NCI-H510A treated with DMSO at 0.1 percent for 48 hours (cell line): ENCODE measurements around the gene SGMS1.
A peak's percentile ranks its signal among the peaks of the same experiment; 100 is the strongest.
"Not testable (repeated sequence)": the region's sequence is repeated elsewhere in the genome, so short reads cannot be mapped to it uniquely, and the experiment has no call there.

Experiments
- DNase-seq: peaks from one replicate; lab custom pipeline; 2025; lab: John Stamatoyannopoulos, UW

The SGMS1 gene

DNA sequence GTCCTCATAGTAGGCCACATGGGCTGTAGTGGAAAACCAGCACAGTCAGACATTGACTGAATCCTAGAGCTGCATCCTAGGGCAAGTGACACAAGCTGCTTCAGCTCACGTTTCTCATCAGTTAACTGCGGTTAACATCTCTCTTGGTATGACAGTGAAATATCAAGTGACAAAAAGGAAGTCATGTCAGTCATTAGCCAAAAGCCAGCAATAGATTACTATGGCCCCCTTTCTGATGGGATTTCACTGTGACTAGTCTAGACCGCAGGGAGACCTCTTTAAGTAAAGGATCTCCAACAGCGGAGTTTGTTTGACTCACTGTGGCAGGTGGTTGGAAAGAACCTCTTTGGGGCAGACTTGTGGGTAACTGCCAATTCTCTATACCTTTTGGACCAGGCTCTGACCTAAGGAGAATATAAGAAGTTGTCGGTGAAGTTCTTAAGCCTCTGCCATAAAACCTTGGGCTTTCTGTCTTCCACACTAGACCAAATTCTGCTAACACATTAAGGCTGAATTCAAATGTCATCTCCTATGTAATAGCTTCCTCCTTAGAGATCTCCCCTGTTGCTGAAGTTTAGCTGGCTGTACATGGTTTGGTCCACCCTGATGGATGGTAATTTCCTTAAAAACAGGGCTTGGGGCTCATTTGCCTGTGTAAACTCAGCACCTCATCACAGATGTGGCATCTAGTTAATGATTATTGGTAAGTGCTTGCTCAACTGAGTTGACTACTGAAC lies 115.3 kb downstream of the SGMS1 start:
- DNase-seq = no peak

- no peak for DNase-seq
Measured at GRCh38 chr10:50506861-50507573, 116.7 kb downstream of the SGMS1 start.

GRCh38 chr10:50504389-50504788 lies 119.4 kb downstream of the SGMS1 start:
- DNase-seq = no peak

DNA sequence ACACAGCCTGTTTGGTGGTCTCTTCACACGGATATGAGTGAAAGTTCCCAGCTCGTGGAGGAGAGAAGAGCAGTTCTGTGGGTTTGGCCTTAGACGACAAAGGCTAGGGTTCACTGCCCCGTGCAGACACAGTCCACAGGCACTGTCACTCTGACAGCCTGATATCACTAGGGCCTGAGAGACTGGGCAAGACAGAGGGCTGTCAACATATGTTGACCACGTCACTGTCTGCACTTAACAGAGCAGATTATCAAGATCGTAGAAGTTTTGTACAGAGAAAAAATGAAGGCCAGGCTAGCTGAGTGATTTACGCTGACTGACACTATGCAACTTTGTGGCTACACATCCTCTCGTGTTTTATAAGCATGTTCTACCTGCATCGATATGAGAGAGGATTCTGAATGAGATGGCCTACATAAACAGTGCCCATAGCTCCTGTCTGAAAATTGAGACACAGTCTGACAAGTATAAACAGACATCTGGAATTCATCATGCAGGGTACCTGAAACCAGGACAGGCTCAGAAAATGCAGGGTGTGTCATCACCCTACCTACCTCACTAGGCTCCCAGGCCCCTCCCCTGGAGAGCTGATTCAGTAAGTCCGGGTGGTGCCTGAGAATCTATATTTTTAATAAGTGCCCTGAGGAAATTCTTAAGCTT lies 120.0 kb downstream of the SGMS1 start:
- DNase-seq = no peak

GRCh38 chr10:50503156-50503555 lies 120.6 kb downstream of the SGMS1 start:
- not testable (repeated sequence) for DNase-seq

- peak; percentile 2 for DNase-seq
Measured at GRCh38 chr10:50501924-50502452, 121.8 kb downstream of the SGMS1 start.

GRCh38 chr10:50501478-50501877 lies 122.3 kb downstream of the SGMS1 start:
- no peak for DNase-seq

DNA sequence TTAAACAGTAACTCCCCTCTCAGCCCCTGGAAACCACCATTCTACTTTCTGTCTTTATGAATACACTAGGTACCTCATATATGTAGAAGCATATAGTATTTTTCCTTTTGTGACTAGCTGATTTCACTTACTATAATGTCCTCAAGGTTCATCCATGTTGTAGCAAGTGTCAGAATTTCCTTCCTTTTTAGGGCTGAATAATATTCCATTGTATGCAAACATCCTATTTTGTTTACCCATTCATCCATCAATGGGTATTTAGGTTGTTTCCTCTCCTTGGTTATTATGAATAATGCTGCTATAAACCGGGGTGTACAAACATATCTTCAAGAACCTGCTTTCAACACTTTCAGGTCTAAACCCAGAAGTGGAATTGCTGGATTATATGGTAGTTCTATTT lies 125.3 kb downstream of the SGMS1 start:
- no peak for DNase-seq

- DNase-seq = no peak
Measured at GRCh38 chr10:50497758-50498157, 126.0 kb downstream of the SGMS1 start.

GRCh38 chr10:50496228-50496627 lies 127.5 kb downstream of the SGMS1 start:
- DNase-seq = no peak

DNA sequence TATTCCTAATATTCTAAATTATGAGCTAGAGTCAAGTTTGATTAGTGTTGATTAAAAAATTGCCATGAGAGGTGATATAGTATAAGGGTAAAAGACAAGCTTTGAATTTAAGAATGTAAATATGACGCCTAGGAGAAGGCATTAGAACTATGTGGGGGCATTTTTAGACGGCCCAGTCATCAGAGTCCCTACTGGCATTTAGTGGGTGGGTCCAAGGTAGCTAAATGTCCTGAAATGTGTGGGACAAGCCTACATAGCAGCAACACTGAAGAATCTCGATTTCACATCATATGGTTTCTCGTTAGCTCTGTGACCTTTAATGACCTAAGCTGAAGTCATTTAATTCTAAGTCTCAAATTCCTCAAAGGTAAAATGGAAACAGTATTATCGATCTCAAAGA lies 133.5 kb downstream of the SGMS1 start:
- DNase-seq = no peak

DNA sequence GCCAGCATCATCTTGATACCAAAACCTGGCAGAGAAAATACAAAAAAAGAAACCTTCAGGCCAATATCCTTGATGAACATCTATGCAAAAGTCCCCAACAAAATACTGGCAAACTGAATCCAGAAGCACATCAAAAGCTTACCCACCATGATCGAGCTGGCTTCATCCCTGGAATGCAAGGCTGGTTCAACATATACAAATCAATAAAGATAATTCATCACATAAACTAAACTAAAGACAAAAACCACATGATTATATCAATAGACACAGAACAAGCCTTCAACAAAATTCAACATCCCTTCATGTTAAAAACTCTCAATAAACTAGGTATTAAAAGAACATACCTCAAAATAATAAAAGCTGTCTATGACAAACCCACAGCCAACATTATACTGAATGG lies 139.2 kb downstream of the SGMS1 start:
- DNase-seq = not testable (repeated sequence)

- no peak for DNase-seq
Measured at GRCh38 chr10:50480054-50481007, 143.4 kb downstream of the SGMS1 start.

- DNase-seq = no peak
Measured at GRCh38 chr10:50477287-50478203, 146.2 kb downstream of the SGMS1 start.

DNA sequence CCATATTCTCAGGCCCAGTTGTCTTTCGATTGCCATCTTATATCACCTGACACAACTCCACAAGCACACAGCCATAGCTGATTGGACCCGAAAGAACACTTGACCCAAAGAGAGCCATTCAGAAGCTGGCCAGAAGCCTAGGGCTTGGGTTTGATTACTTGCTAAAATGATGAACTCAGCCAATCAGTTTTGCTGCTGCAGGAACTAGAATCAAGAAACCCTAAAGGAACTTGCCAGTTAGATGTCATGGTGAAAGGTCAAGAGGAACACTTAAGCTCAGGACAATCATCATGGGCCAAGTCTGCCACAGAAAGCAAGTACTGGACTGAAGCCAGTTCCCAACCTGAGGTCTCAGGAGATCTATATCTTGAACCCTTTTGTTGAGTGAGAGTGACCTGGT lies 150.0 kb downstream of the SGMS1 start:
- DNase-seq = no peak

DNA sequence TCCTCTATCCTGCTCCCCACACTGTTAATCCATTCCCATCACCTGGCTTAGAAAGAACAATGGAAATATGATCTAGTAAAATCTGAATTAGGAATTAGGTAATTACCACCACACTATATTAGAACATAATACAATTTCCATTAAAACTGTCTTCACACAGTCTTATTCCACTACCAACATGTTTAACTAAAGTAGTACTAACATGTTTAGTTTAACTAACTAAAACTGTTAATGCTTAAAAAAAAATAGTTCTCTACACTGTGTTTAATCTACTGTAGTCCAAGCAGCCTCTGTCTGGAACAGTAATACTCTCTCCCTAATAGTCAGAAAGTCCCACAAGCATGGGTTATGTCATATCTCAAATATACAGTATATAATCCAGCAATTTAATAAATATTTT lies 150.8 kb downstream of the SGMS1 start:
- no peak for DNase-seq

GRCh38 chr10:50471583-50471975 lies 152.2 kb downstream of the SGMS1 start:
- no peak for DNase-seq

DNA sequence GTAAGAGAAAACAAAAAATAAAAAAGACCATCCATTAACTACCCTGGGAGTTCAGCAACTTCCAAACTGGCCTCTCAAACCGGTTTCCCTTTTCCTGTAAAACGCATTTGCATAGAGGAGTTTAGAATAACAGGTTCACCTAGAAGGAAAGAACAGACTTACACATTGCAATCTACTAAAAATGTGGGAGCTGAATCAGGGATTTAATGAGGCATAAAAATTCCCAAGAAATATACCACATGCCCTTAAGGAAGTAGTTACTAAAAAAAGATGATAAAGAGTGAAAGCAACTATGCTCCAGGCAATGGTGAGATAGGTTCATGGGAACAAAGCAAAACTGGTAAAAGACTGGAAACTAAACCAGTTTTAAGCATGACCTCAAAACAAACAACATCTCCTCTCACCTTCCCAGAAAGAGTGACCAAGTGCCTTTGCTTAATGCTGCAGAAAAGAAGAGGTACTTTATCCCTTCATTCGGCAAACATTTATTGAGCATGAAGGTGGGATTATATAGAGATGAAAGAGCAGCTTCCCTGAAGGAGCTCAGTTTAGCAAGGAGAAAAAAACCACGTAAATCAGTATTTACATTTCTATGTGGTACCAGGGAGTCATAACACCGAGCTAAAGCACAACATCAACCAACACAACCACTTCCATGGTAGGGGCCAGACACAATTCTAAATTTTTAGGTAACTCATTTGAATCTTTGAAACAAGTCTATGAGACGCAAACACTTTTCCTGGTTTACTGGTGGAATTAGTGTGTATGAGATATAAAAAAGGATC lies 152.8 kb downstream of the SGMS1 start:
- peak; percentile 17 for DNase-seq

- DNase-seq = peak; percentile 0
Measured at GRCh38 chr10:50470345-50470744, 153.4 kb downstream of the SGMS1 start.

GRCh38 chr10:50469778-50470193 lies 154.0 kb downstream of the SGMS1 start:
- no peak for DNase-seq
